SK-MEL-5 (cell line): ENCODE measurements around the gene RAMP2. TPM values are rescaled to one million over a fixed set of nuclear protein-coding genes. Genes with fewer than 3 reads are reported as not detected.
"Not testable (repeated sequence)": the region's sequence is repeated elsewhere in the genome, so short reads cannot be mapped to it uniquely, and the experiment has no call there.

Experiments used
- DNase-seq: peaks from one replicate; pipeline ENCODE4 v3.0.0-alpha.2; 2016; ENCODE audit warnings: low read depth, low spot score
- in situ Hi-C: cut with HindIII; loops from 2 replicates; pipeline ENCODE4 v1.10.0; 2016; ENCODE audit warnings: low sequenced_read_pairs, high pct_unique_total_duplicates, low pct_unique_long_range_greater_than_20kb
- polyA plus RNA-seq, 2 experiments: library from polyadenylated mRNA; depleted of rRNA; stranded (reverse); fragments of >200 nt; gene quantifications; 2 replicates each; pipeline ENCODE4 v1.2.3, GENCODE V29; 2015
- total RNA-seq: library from RNA; depleted of rRNA; stranded (reverse); fragments of >200 nt; shearing (Covaris generic); gene quantifications from 2 replicates; pipeline ENCODE4 v1.2.3, GENCODE V29; 2014; rRNA removed

Gene RAMP2
- not detected in 2 replicates for total RNA-seq
- 0.23 TPM in 1 of 2 replicates, not detected in the other for polyA plus RNA-seq (2015; cell fraction: cytosol; rRNA removed)
- not detected in 2 replicates for polyA plus RNA-seq (2015; cell fraction: nucleus; rRNA removed)

- no peak for DNase-seq
- in situ Hi-C loops, result no loop called here
These were observed at the start of gene RAMP2 for GRCh38 chr17:42760652-42761581. TSS of gene RAMP2 (plus strand) at chr17:42761227. CDS start at chr17:42761262, 35 bp downstream.

- peak; percentile 86 for DNase-seq
- in situ Hi-C loops, result no loop called here
These were observed 39.9 kb upstream of the RAMP2 start for GRCh38 chr17:42720996-42721583.

GRCh38 chr17:42723636-42724035, 37.4 kb upstream of the RAMP2 start:
- in situ Hi-C loops, result no loop called here
- no peak for DNase-seq

GRCh38 chr17:42725143-42725542, 35.9 kb upstream of the RAMP2 start:
- in situ Hi-C loops, result no loop called here
- DNase-seq, result no peak

GRCh38 chr17:42740699-42741098, 20.3 kb upstream of the RAMP2 start:
- in situ Hi-C loops, result no loop called here
- no peak for DNase-seq

- in situ Hi-C loops, DNase-seq: not testable (repeated sequence)
These were observed 18.1 kb upstream of the RAMP2 start for GRCh38 chr17:42742916-42743315.

GRCh38 chr17:42743595-42744282, 17.3 kb upstream of the RAMP2 start:
- in situ Hi-C loops, result no loop called here

GRCh38 chr17:42744283-42744805, 16.7 kb upstream of the RAMP2 start:
- DNase-seq, result no peak
- in situ Hi-C loops, result no loop called here

More at GRCh38 chr17:42743595-42744282, 17.3 kb upstream of the RAMP2 start:
- DNase-seq, result no peak

GRCh38 chr17:42744806-42745617, 16.0 kb upstream of the RAMP2 start, which contains the start of gene EZH1:
TSS of gene EZH1 (minus strand) at chr17:42745040. CDS start at chr17:42728941, 16,099 bp downstream.
- in situ Hi-C loops, result no loop called here
- DNase-seq, result peak; percentile 90

- in situ Hi-C loops, result no loop called here
- DNase-seq, result no peak
These were observed 12.7 kb upstream of the RAMP2 start for GRCh38 chr17:42748202-42748907.

GRCh38 chr17:42748908-42749798, 11.9 kb upstream of the RAMP2 start:
- in situ Hi-C loops, result no loop called here
- DNase-seq, result no peak

- in situ Hi-C loops, result no loop called here
- DNase-seq, result no peak
These were observed 10.2 kb upstream of the RAMP2 start for GRCh38 chr17:42750739-42751344.

- in situ Hi-C loops, result no loop called here
- DNase-seq, result no peak
These were observed 9.4 kb upstream of the RAMP2 start for GRCh38 chr17:42751628-42752027.

- in situ Hi-C loops, result no loop called here
These were observed 6.2 kb upstream of the RAMP2 start for GRCh38 chr17:42754782-42755181.

GRCh38 chr17:42759982-42760651, 910 bp upstream of the RAMP2 start:
- in situ Hi-C loops, result no loop called here
- no peak for DNase-seq

More at GRCh38 chr17:42754782-42755181, 6.2 kb upstream of the RAMP2 start:
- no peak for DNase-seq
